H1 (cell line): ENCODE results near the gene CDYL2. TPM values are rescaled to one million over a fixed set of nuclear protein-coding genes. Genes with fewer than 3 reads are reported as not detected.

Experiments
- BRCA1 ChIP-seq: IDR thresholded peaks from 2 replicates; pipeline ENCODE4 v1.6.1; 2012; ENCODE audit warnings: low read depth, low read length, improper control_type of control experiment
- CHD7 ChIP-seq: fragments of 300-600 bp; sonication (generic); IDR thresholded peaks from 2 replicates; pipeline ENCODE4 v1.7.1; 2012; ENCODE audit warnings: low read length, moderate library complexity, mild to moderate bottlenecking, inconsistent platforms; ENCODE audit not compliant: insufficient replicate concordance
- KDM1A ChIP-seq: fragments of 200-600, 300-600 bp; sonication (generic); IDR thresholded peaks from 2 replicates; pipeline ENCODE4 v1.7.1; 2016; ENCODE audit warnings: mild to moderate bottlenecking, low read length, borderline replicate concordance
- RFX5 ChIP-seq: IDR thresholded peaks from 2 replicates; pipeline ENCODE4 v1.6.1; 2011; ENCODE audit warnings: low read depth, low read length, improper control_type of control experiment, borderline replicate concordance
- SP1 ChIP-seq: IDR thresholded peaks from 2 replicates; pipeline ENCODE4 v1.6.1; 2011; ENCODE audit warnings: low read depth, low read length
- SP4 ChIP-seq: IDR thresholded peaks from 2 replicates; pipeline ENCODE4 v1.6.1; 2012; ENCODE audit warnings: low read length, inconsistent platforms
- USF2 ChIP-seq: IDR thresholded peaks from 2 replicates; pipeline ENCODE4 v1.6.1; 2011; ENCODE audit warnings: low read length, improper control_type of control experiment
- polyA plus RNA-seq, 7 experiments: library from polyadenylated mRNA; depleted of rRNA in 3 of 7; stranded (reverse) in 5 of 7; unstranded in 2 of 7; fragments of >200 nt in 5 of 7; fragments of 200-250 nt in 2 of 7; gene quantifications; 1 replicate in 5 of 7; 2 replicates in 1 of 7; 4 replicates in 1 of 7; pipeline versions ENCODE4 v1.2.1 to v1.2.3, GENCODE V29; 2011 to 2013; ENCODE audit warnings: missing spikeins in 2 of 7, mixed read lengths in 2 of 7
- total RNA-seq: library from RNA; stranded (reverse); fragmentation: NEBNext Ultra II Directional; extraction: Animal tissue kit (Norgen Biotek cat#: 25700); gene quantifications from 2 replicates; pipeline ENCODE4 v1.2.1, GENCODE V29; 2021

Gene CDYL2
- total and polyA plus RNA-seq, 2 of the 8 experiments (the other 6 are each of a cell fraction or from before 2014, with no cell fraction given), result 0.33 to 5.3 TPM

GRCh38 chr16:80759419-80760162 lies 44.8 kb downstream of the CDYL2 start (continued):
- TF ChIP-seq CHD7 (no peak), SP1 (no peak), KDM1A (no peak), SP4 (no peak), BRCA1 (no peak), USF2 (no peak), RFX5 (no peak)
- TF ChIP-seq, all 59 proteins: peak for 0
